Mucosa of descending colon (tissue), 3 donors: ENCODE measurements around the gene JPH4. TPM values are rescaled to one million over a fixed set of nuclear protein-coding genes. Genes with fewer than 3 reads are reported as not detected.

Experiments used
- ATAC-seq: fragments of 200-7000 bp; cut with Tn5 transposase; one replicate; pipeline ENCODE4 v1.9.1; 2020; ENCODE audit warnings: mild to moderate bottlenecking, moderate library complexity
- DNase-seq, 3 donors: peaks; one replicate each; pipeline ENCODE4 v3.0.0-alpha.2; 2020
- H3K36me3 ChIP-seq: fragments of 200-600 bp; one replicate; pipeline ENCODE4 v1.8.0; 2021; ENCODE audit warnings: low read depth, mild to moderate bottlenecking
- H3K4me1 ChIP-seq: fragments of 200-600 bp; one replicate; pipeline ENCODE4 v1.8.0; 2021; ENCODE audit warnings: low read depth, mild to moderate bottlenecking
- H3K4me3 ChIP-seq: fragments of 200-600 bp; one replicate; pipeline ENCODE4 v1.8.0; 2021; ENCODE audit warnings: mild to moderate bottlenecking
- H3K9me3 ChIP-seq: fragments of 200-600 bp; one replicate; pipeline ENCODE4 v1.8.0; 2021; ENCODE audit warnings: mild to moderate bottlenecking
- CTCF ChIP-seq: fragments of 200-600 bp; IDR thresholded peaks from one replicate; pipeline ENCODE4 v1.8.0; 2022; ENCODE audit warnings: antibody characterized with exemption, mild to moderate bottlenecking
- intact Hi-C, 2 donors: fragments of 100-400 bp; cut with DNase I in 1 of 2; cut with micrococcal nuclease in 1 of 2; formaldehyde crosslinking; loops; one replicate each; pipeline versions ENCODE4 v1.11.0 to v1.11.1; 2022; cut with DNase I, micrococcal nuclease
- long read RNA-seq, 2 donors: library from polyadenylated mRNA; unstranded; transcript quantifications; one replicate each; pipeline ENCODE4 v2.0.0, GENCODE V29; 2019 to 2021
- total RNA-seq, 3 donors: library from RNA; stranded (reverse); fragmentation: NEBNext Ultra II Directional in 2 of 3; extraction: Animal tissue kit (Norgen Biotek cat#: 25700) in 2 of 3; gene quantifications; one replicate each; pipeline versions ENCODE4 v1.2.1 to v1.2.4, GENCODE V29; 2021 to 2023
- donor health status: DM: no; HTN: no; CAD: no; lungs with moderate emphysema.
- donor health status: DM: no; HTN: no; CAD: no.
- donor health status: DM: no; HTN: yes; CAD: no.

Gene JPH4
- total RNA-seq: 1 to 10 TPM in 1 of 3 donors, under 1 TPM in 2; 0.26 to 3.7 (median 0.87) TPM
- long read RNA-seq, donor 1, full-length matches to known transcripts: 2 of 2 reads
- long read RNA-seq, donor 1, partial matches to known transcripts: 0 of 2 reads
- long read RNA-seq, donor 1, other reads (novel, unspliced or antisense): 0 of 2 reads
- long read RNA-seq, donor 2, partial matches to known transcripts: 0 of 1 reads
- long read RNA-seq, donor 2, other reads (novel, unspliced or antisense): 0 of 1 reads

- Histone ChIP-seq H3K9me3 (no peaks in the 10 kb centered on the region), H3K4me3 (no peak within 1 kb of the TSS), H3K4me1 (peaks cover 16% of the 10 kb centered on the region), H3K36me3 (no peaks in the 10 kb centered on the region)
- intact Hi-C loops: no loop called here
- DNase-seq: no peak
- ATAC-seq: no peak
- TF ChIP-seq CTCF: no peak
These were observed at the start of gene JPH4 for GRCh38 chr14:23578560-23579310. Gene JPH4 (minus strand): TSS chr14:23578790. CDS start chr14:23577453, 1,337 bp downstream.

GRCh38 chr14:23627961-23628360 is 49.4 kb upstream of the JPH4 start:
- ATAC-seq (no peak), DNase-seq (no peak)
- intact Hi-C loops: no loop called here
- Histone ChIP-seq H3K36me3 (no peaks in the 10 kb centered on the region), H3K4me3 (no peak overlapping the region), H3K9me3 (peaks cover 13% of the 10 kb centered on the region), H3K4me1 (no peaks in the 10 kb centered on the region)
- TF ChIP-seq CTCF: no peak

- intact Hi-C loops: no loop called here
- peaks cover 13% of the 10 kb centered on the region for H3K9me3 ChIP-seq
- no peak for TF ChIP-seq CTCF
- H3K4me3 ChIP-seq: no peak overlapping the region
- DNase-seq: no peak
- no peaks in the 10 kb centered on the region for H3K36me3 ChIP-seq
- H3K4me1 ChIP-seq: no peaks in the 10 kb centered on the region
- ATAC-seq: no peak
These were observed 48.4 kb upstream of the JPH4 start for GRCh38 chr14:23626946-23627345.

- ATAC-seq (no peak), DNase-seq (no peak)
- TF ChIP-seq CTCF: no peak
- intact Hi-C loops: no loop called here
- Histone ChIP-seq H3K9me3 (peaks cover 13% of the 10 kb centered on the region), H3K36me3 (no peaks in the 10 kb centered on the region), H3K4me1 (no peaks in the 10 kb centered on the region), H3K4me3 (no peak overlapping the region)
These were observed 46.3 kb upstream of the JPH4 start for GRCh38 chr14:23624830-23625404.

- H3K9me3 ChIP-seq: peaks cover 13% of the 10 kb centered on the region
- no peak overlapping the region for H3K4me3 ChIP-seq
- intact Hi-C loops: no loop called here
- no peak for DNase-seq
- no peak for ATAC-seq
- no peaks in the 10 kb centered on the region for H3K36me3 ChIP-seq
- TF ChIP-seq CTCF: no peak
- H3K4me1 ChIP-seq: no peaks in the 10 kb centered on the region
These were observed 45.4 kb upstream of the JPH4 start for GRCh38 chr14:23623962-23624361.
